ENCODE measurements around the gene SETMAR.
"Not testable (repeated sequence)": the region's sequence is repeated elsewhere in the genome, so short reads cannot be mapped to it uniquely, and the experiment has no call there.

Gene SETMAR

DNA sequence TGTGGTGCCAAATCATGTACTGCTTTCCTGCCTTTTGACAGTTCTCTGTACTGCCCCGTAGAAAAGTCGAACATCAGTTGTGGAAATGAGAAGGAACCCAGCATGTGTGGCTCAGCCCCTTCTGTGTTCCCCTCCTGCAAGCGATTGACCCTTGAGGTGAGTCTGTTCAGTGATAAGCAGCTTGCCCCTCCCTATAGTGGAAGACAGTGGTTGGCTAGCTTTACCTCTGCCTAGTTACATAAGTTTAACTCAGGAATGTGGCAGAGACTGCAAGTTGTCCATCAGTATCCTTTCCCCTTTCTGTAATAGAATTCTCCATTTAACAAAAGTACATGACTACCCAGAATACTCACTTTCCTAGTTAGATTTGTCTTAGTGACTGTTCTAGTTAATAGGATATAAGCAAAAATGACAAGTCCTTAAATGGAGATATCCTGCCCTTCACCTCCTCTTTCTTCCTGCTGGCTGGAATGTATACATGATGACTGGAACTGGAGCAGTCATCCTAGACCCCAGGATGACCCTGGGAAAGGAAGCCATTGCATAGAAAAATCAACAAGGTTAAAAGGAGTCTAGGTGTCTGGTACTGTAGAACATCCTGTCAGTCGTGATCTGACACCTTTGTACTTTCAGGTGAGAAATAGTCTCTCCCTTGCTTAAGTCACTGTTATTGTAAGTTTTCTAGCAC is 10.6 kb downstream of the SETMAR start:
- no peak for DNase-seq (ENCODE audit: low read depth, low spot score)

GRCh38 chr3:4314688-4315087 is 11.5 kb downstream of the SETMAR start:
- DNase-seq (ENCODE audit: low read depth, low spot score), result no peak

GRCh38 chr3:4320096-4320911 is 17.1 kb downstream of the SETMAR start:
- DNase-seq (ENCODE audit: low read depth, low spot score), result no peak

DNA sequence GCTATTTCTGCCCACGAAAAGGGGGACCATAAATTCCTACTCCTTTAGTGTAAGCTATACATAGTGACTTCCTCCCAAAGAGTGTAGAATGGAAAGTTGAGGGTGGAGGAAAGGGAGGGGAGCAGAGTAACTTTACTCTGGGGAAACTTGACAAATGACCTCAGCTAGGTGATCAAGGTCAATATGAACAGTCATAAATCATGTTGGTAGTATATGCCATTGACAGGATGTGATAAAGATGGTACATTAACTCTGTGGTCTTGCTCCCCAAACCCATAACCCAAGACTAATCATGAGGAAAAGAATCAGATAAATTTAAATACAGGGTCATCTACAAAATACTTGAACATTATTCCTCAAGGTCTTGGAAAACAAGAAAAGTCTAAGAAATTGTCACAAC is 18.6 kb downstream of the SETMAR start:
- no peak for DNase-seq (ENCODE audit: low read depth, low spot score)

- DNase-seq (ENCODE audit: low read depth, low spot score), result no peak
These were observed 19.5 kb downstream of the SETMAR start for GRCh38 chr3:4322635-4323034.

DNA sequence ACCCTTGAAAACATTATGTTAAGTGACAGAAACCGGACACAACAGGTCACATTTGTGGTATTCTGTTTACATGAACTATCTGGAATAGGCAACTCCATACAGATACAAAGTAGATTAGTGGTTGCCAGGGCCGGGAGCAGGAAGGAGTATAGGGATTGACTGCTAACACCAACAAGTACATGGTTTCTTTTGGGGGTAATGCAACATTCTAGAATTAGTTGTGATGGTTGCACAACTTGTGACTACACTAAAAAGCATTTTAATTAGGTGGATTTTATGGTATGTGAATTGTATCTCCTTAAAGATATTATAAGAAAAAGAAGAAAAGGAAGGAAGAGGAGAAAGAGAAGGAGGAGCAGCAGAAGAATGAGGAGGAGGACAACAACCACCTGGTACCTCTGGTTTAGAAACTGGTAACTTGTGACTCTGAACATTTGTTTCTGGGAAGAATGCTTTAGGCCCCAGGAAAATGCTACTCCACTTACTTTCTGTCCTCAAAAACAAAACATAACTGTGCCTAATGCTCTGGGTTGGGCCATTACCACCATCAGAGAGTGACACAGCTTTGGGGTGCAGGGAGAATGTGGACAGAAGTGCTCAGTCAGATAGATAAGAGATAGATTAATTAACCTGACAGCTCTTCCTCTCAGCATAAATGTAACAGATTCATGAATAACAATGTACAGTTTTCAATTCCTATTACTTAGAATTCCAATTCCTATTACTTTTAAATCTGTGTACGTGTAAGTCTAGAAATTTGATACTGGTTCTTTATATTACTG is 20.3 kb downstream of the SETMAR start:
- no peak for DNase-seq (ENCODE audit: low read depth, low spot score)

- no peak for DNase-seq (ENCODE audit: low read depth, low spot score)
These were observed 23.7 kb downstream of the SETMAR start for GRCh38 chr3:4326868-4327267.

GRCh38 chr3:4329806-4330205 is 26.6 kb downstream of the SETMAR start:
- DNase-seq (ENCODE audit: low read depth, low spot score), result not testable (repeated sequence)

DNA sequence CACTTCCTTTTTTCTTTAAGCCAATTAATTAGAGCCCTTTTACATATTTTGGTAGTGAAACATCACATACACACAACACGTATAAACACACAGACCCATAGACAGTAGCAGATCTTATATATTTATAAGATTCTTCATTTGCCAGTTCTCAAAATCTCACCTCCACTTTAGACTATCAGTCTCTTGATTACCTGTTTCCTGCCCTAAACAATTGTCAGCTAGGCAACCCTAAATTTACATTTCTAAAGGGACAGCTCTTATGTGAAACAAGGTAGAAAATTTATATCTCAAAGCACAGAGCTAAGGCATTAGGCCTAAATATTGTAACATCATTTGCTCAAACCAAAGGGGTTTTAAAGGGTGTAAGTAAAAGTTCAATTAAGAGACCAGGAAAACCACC is 28.9 kb downstream of the SETMAR start:
- no peak for DNase-seq (ENCODE audit: low read depth, low spot score)

DNA sequence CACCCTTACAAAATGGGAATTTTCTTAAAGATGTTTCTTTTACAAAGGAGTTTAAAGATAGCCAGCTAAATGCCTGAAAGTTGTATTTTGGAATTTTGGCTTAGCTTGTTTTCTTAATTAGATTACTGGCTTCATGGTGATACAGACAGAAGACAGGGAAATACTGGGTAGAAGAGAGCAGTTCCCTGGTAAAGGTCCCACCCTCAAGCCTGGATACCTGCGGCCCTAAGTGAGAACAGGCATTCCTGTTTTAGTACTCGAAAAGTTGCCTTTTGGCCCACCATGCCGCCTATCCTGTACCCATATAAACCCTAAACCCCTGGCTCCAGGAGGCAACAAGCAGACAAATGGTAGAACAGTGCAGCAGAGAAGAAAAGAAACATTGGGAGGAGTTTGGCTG is 29.4 kb downstream of the SETMAR start:
- no peak for DNase-seq (ENCODE audit: low read depth, low spot score)

GRCh38 chr3:4332991-4333390 is 29.8 kb downstream of the SETMAR start:
- no peak for DNase-seq (ENCODE audit: low read depth, low spot score)

DNA sequence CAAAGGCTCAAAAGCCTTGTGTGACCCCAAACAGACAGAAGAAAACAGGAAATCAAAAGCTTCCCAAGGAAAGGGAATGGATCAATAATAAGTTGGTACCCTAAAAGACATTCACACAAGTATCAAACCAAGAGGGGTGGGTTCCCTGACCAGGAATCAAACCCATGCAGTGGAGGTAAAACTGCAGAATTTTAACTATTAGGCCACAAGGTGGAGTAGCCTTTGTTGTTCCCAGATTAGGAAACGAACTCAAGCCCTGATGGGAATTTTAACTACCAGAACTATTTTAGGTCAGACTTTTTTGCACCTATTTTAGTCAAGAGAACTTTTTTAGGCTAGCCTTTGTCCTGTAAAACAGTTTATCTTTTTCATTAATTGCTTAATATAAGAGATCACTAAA is 31.4 kb downstream of the SETMAR start:
- DNase-seq (ENCODE audit: low read depth, low spot score), result no peak

DNA sequence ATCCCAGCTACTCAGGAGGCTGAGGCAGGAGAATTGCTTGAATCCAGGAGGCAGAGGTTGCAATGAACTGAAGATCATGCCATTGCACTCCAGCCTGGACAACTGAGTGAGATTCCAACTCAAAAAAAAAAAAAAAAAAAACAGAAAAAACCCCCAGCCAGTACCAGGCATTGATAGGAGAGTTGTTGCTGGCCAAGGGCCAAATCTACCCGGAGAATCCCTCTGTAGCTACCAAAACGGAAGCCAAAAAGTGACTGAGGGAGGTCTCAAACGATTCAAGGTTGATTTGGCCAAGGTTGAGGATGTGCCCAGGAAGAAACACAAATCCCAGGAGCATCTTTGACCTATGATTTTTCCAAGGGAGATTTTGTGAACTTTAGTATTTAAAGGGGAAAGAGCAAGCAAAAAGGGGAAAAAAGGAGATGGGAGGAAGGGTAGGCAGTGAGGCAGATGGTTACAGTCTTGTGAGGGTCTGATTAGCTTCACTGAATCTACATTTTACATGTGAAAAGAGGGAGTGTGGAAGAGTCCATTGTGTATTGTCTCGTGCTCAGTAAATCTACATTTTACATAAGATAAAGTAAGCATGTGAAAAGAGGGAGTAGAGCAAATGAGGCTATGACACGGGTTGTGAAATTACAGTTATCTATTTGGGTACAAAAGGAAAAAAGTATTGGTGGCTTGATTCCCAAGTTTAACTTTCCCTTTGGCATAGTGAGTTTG is 32.8 kb downstream of the SETMAR start:
- no peak for DNase-seq (ENCODE audit: low read depth, low spot score)

DNA sequence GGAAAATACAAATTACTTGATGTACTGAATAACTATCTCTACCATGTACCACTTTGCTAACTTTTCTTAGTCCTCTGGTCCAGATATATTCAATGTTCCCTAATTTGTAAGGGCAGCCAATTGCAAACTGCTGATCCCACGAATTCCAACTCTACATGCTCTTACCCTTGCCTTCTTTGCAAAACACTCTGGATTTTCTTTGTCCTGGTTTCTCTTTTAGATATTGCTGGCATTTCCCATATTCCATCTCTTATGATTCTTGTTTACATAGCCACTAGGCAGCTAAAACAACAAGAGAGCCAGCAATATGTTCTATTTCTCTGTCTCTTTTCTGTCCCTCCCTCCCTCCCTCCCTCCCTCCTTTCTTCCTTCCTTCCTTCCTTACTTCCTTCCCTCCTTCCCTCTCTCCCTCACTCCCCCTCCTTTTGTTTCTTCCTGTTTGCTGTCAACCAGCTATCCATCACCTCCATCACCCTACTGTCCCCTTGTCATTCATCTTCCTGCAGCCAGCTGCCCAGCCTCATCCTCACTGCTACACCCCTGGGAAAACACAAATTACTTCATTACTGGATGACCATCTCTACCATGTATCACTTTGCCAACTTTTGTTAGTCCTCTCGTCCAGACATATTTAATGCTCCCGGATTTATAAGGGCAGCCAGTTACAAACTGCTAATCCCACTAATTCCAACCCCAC is 33.8 kb downstream of the SETMAR start:
- no peak for DNase-seq (ENCODE audit: low read depth, low spot score)

DNA sequence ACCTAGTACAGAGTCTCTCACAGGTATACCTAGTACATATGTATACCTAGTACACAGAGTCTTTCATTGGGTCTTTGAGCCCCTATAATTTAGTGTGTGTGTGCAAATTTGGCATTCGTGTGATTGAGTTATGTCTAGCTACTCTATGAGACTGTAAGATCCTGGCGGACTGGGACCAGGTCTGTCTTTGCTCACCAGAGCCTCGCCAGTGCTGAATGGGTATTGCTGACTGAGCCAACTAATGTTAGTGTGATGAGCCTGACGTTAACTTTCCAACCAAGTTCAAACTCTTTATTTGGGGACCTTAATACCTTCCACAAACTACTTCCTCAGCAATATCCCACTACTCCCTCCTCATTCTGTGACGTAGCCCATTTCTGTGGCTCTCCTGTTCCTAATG is 35.6 kb downstream of the SETMAR start:
- DNase-seq (ENCODE audit: low read depth, low spot score), result no peak

DNA sequence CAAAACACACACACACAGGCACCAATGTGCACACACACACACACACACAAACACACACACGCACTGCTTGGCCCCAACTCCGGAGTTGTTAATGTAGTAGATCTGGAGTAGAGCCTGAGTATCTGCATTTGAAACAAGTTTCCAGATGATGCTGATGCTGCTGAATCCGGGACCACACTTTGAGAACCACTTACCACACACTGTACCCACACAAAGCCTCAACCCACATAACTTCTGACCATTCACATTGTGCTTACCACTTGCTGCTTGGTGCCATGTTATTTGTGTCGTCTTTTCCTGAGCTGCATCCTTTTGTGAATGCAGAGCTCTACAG is 36.9 kb downstream of the SETMAR start:
- no peak for DNase-seq (ENCODE audit: low read depth, low spot score)

- no peak for DNase-seq (ENCODE audit: low read depth, low spot score)
These were observed 37.5 kb downstream of the SETMAR start for GRCh38 chr3:4340411-4341335.

GRCh38 chr3:4341336-4341675 is 38.1 kb downstream of the SETMAR start:
- DNase-seq (ENCODE audit: low read depth, low spot score), result no peak

- DNase-seq (ENCODE audit: low read depth, low spot score), result no peak
These were observed 40.1 kb downstream of the SETMAR start for GRCh38 chr3:4343258-4343657.

DNA sequence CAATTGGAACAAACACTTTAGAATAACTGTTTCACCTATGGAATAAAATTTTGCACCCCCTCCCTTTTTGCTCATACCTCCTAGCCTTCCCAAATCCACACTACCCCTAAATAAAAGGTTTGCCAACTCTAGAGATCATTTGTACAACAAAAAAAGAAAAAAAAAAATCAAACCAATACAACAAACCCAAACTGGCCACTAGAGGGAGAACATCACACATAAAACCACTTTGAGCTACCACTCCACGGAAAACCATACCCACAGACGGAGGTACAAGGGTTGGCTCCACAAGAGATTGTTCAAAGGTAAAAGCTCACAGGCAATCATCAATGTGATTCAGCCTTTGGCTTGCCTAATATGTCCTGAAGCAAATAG is 47.6 kb downstream of the SETMAR start:
- DNase-seq (ENCODE audit: low read depth, low spot score), result no peak
